Smooth muscle cell (in vitro differentiated cells): ENCODE results near the gene SBF1. TPM values are rescaled to one million over a fixed set of nuclear protein-coding genes. Genes with fewer than 3 reads are reported as not detected.

Experiments used
- DNase-seq: peaks from one replicate; lab custom pipeline; 2025; ENCODE audit not compliant: unreplicated experiment; lab: John Stamatoyannopoulos, UW
- H2AFZ ChIP-seq: fragments of 200-600 bp; sonication (generic); 2 replicates; pipeline ENCODE4 v1.6.0; 2016; ENCODE audit warnings: antibody characterized with exemption, low read depth, mild to moderate bottlenecking
- H3F3A ChIP-seq: fragments of 200-600 bp; sonication (generic); 2 replicates; pipeline ENCODE4 v1.6.0; 2017; ENCODE audit warnings: antibody characterized with exemption, low read depth
- H3K27ac ChIP-seq: fragments of 200-600 bp; sonication (generic); 2 replicates; pipeline ENCODE4 v1.5.1; 2016; ENCODE audit warnings: low read depth, mild to moderate bottlenecking
- H3K27me3 ChIP-seq: fragments of 200-600 bp; sonication (generic); 2 replicates; pipeline ENCODE4 v1.6.1; 2016; ENCODE audit warnings: low read depth, mild to moderate bottlenecking
- H3K36me3 ChIP-seq: fragments of 200-600 bp; sonication (generic); 2 replicates; pipeline ENCODE4 v1.5.1; 2016; ENCODE audit warnings: low read depth
- H3K4me1 ChIP-seq: fragments of 200-600 bp; sonication (generic); 2 replicates; pipeline ENCODE4 v1.5.1; 2016; ENCODE audit warnings: low read depth
- H3K4me2 ChIP-seq: fragments of 200-600 bp; sonication (generic); 2 replicates; pipeline ENCODE4 v1.6.0; 2016; ENCODE audit warnings: mild to moderate bottlenecking
- H3K4me3 ChIP-seq: fragments of 200-600 bp; sonication (generic); 2 replicates; pipeline ENCODE4 v1.5.1; 2016; ENCODE audit warnings: mild to moderate bottlenecking
- H3K79me2 ChIP-seq: fragments of 200-600 bp; sonication (generic); 2 replicates; pipeline ENCODE4 v1.6.0; 2016; ENCODE audit warnings: low read depth, mild to moderate bottlenecking
- H3K9ac ChIP-seq: fragments of 200-600 bp; sonication (generic); 2 replicates; pipeline ENCODE4 v1.6.0; 2016; ENCODE audit warnings: low read depth
- H3K9me3 ChIP-seq: fragments of 200-600 bp; sonication (generic); replicated peaks from 2 replicates; pipeline ENCODE4 v1.5.1; 2016; ENCODE audit warnings: low read depth
- H4K20me1 ChIP-seq: fragments of 200-600 bp; sonication (generic); 2 replicates; pipeline ENCODE4 v1.6.0; 2016; ENCODE audit warnings: low read depth
- WGBS: methylation state at CpG from one replicate; pipeline ENCODE4 v1.1.7; 2016; ENCODE audit warnings: low lambda C conversion rate; 5-methylcytosine and 5-hydroxymethylcytosine counted together
- polyA plus RNA-seq: library from polyadenylated mRNA; unstranded; fragments of >200 nt; fragmentation: Nextera tagmentation; extraction: Ambion mirVana; gene quantifications from 2 replicates; pipeline ENCODE4 v1.2.1, GENCODE V29; 2016
- total RNA-seq: library from RNA; depleted of rRNA; stranded (reverse); fragments of >200 nt; gene quantifications from 2 replicates; pipeline ENCODE4 v1.2.3, GENCODE V29; 2014
- TF ChIP-seq, protein P1 (sequence below): fragments of 200-600 bp; sonication (generic); IDR thresholded peaks from 2 replicates; pipeline ENCODE4 v1.5.1; 2017; ENCODE audit warnings: borderline replicate concordance, mild to moderate bottlenecking, antibody characterized with exemption; ENCODE audit not compliant: insufficient read depth, poor library complexity, severe bottlenecking

SBF1 gene
- total and polyA plus RNA-seq, 2 experiments from 2014 or later, result 37.3 to 53.6 TPM

DNA sequence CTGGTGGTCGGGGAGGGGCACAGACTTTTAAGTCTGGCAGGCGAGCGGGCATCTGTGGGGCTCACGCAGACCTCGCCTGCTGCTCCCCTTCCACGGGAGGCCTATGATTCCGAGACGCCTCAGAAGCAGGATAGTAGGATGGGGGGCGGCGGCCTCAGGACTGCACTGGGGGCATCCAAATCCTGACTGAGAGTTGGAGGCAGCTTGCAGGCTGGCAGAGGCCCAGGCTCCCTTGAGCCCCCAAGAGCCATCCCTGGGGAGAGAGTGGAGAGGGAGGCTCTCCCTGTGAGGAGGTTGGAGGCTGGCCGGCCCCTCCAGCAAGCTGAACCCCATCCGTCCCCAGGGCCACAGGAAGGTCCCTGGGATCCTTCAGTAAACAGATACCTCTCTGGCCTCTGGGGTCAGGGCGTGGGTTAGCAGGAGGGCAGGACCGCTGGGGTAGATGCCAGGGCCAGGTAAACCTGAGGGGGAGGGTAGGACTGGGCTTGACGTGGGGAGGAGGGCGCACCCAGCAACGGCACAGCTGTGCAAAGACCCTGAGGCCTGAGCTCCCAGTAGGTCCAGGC, 33.3 kb downstream of the SBF1 start:
- H3K4me3 ChIP-seq, result no peak overlapping the region
- no peaks in the 10 kb centered on the region for H3K27me3 ChIP-seq
- H3K9me3 ChIP-seq, result no peaks in the 10 kb centered on the region
- H3K4me1 ChIP-seq, result no peaks in the 10 kb centered on the region
- no peak overlapping the region for H3K4me2 ChIP-seq
- no peak overlapping the region for H2AFZ ChIP-seq
- H3K9ac ChIP-seq, result no peak overlapping the region
- H3K27ac ChIP-seq, result no peak overlapping the region
- TF ChIP-seq, protein P1, sequence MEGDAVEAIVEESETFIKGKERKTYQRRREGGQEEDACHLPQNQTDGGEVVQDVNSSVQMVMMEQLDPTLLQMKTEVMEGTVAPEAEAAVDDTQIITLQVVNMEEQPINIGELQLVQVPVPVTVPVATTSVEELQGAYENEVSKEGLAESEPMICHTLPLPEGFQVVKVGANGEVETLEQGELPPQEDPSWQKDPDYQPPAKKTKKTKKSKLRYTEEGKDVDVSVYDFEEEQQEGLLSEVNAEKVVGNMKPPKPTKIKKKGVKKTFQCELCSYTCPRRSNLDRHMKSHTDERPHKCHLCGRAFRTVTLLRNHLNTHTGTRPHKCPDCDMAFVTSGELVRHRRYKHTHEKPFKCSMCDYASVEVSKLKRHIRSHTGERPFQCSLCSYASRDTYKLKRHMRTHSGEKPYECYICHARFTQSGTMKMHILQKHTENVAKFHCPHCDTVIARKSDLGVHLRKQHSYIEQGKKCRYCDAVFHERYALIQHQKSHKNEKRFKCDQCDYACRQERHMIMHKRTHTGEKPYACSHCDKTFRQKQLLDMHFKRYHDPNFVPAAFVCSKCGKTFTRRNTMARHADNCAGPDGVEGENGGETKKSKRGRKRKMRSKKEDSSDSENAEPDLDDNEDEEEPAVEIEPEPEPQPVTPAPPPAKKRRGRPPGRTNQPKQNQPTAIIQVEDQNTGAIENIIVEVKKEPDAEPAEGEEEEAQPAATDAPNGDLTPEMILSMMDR, result no peak
- DNase-seq, result no peak
- no peaks in the 10 kb centered on the region for H3K36me3 ChIP-seq
- peaks cover 17% of the 10 kb centered on the region for H4K20me1 ChIP-seq
- no peaks in the 10 kb centered on the region for H3K79me2 ChIP-seq
- H3F3A ChIP-seq, result peaks cover 8% of the 10 kb centered on the region
- WGBS, result 93% methylated on average over 12 of the region's 17 CpGs

DNA sequence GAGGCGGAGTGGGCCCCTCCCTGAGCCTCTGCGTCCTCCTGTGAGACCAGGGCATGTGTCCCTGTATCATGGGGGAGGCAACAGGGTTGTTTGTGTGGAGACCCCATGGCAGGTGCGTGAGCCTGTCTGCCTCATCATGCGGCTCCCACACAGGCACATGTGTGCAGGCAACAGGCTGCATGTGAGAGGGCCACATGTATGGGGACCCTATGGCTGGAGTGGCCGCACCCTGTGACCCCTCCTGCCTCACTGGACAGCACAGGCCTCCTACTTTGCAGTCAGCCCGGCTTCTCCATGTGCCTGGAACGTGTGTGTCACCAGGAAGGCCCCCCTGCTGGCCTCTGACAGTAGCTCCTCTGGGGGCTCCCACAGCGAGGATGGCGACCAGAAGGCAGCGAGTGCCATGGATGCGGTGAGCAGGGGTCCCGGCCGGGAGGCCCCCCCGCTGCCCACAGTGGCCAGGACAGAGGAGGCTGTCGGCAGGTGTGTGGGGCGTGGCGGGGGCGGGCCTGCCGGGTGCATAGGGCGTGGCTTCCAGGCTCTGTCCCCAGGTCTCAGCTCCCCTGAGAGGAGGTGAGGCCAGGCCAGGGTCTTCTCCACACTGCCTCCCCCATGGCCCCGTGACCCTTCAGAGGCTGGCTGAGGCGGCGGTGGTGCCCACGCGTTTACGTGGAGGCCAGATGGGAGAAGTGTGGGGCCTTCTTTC, 34.1 kb downstream of the SBF1 start:
- H2AFZ ChIP-seq, result no peak overlapping the region
- H3K4me2 ChIP-seq, result no peak overlapping the region
- H3K36me3 ChIP-seq, result no peaks in the 10 kb centered on the region
- DNase-seq, result no peak
- H3F3A ChIP-seq, result peaks cover 8% of the 10 kb centered on the region
- H3K27ac ChIP-seq, result no peak overlapping the region
- H3K9me3 ChIP-seq, result no peaks in the 10 kb centered on the region
- H3K4me3 ChIP-seq, result no peak overlapping the region
- H3K9ac ChIP-seq, result no peak overlapping the region
- TF ChIP-seq, protein P1, result no peak
- no peaks in the 10 kb centered on the region for H3K79me2 ChIP-seq
- 91% methylated on average over 20 of the region's 26 CpGs for WGBS
- H3K4me1 ChIP-seq, result no peaks in the 10 kb centered on the region
- peaks cover 15% of the 10 kb centered on the region for H4K20me1 ChIP-seq
- no peaks in the 10 kb centered on the region for H3K27me3 ChIP-seq

DNA sequence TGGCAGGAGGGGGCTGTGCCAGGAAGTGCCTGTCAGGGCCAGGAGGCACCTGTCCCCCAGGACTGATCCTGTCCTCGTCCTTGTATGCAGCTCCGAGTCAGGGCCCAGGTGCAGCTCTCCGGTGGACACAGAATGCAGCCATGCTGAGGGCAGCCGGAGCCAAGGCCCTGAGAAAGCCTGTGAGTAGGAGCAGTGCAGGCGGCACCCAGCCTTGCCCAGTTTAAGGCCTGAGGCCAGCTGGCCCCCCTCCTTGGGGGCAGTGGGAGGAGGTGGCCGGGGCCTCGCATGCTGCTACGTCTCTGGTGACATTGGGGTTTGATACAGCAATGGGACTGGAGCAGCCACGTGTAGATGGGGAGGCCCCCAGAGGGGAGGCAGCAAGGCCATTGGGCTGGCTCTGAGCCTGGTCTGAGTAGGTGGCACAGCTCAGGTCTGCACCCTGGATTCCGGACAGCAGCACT, 34.9 kb downstream of the SBF1 start:
- Histone ChIP-seq H3K36me3 (no peaks in the 10 kb centered on the region), H3K79me2 (no peaks in the 10 kb centered on the region), H3K4me2 (no peak overlapping the region), H3K4me1 (no peaks in the 10 kb centered on the region), H4K20me1 (peaks cover 9% of the 10 kb centered on the region), H2AFZ (no peak overlapping the region), H3F3A (peaks cover 4% of the 10 kb centered on the region), H3K27me3 (no peaks in the 10 kb centered on the region), H3K9me3 (no peaks in the 10 kb centered on the region), H3K9ac (no peak overlapping the region), H3K4me3 (no peak overlapping the region), H3K27ac (no peak overlapping the region)
- no peak for DNase-seq
- 97% methylated on average over 10 of the region's 10 CpGs for WGBS
- TF ChIP-seq, protein P1, result no peak
